DMS53 treated with DMSO at 0.1 percent for 48 hours (cell line): Measurements from ENCODE around the gene PTPRT.

ENCODE experiments used
- DNase-seq: peaks from one replicate; lab custom pipeline; 2025; ENCODE audit not compliant: unreplicated experiment; lab: John Stamatoyannopoulos, UW

The PTPRT gene

DNA sequence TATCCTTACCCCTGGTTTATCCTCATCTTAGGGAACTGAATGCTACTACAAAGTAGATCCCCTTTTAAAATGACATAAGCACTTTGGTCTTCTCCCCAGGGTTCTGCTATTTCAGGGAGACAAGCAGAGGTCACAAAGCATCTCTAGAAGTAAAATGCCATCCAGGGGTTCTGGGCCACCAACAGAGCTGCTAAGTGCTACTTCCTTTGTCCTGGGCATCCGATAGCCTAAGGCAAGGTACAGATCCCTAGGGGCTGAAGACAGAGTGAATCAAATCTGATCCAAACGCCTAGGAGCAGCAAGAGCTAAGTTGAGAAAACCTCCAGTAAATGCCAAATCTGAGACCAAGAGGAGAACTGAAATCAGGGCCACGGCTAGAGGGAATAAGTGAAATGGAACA is 161.2 kb downstream of the PTPRT start:
- DNase-seq: no peak

DNA sequence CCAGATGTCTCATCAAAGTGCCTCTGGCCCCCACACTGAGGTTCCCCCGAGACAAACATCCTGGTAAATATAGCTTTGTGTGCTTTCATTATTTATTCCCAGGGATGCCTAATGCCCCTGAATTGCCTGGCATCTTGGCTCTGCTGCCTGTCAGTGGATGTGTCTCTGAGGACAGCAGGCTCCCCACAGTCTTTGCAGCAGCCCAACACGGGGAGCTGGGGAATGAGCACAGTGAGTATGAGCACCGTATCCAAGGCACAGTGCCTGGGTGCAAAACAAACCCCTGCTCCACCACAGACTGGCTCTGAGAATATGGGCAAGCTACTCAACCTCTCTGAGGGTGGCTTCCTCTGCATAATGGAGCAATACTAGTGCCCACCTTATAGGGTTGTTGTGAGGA is 165.9 kb downstream of the PTPRT start:
- no peak for DNase-seq

DNA sequence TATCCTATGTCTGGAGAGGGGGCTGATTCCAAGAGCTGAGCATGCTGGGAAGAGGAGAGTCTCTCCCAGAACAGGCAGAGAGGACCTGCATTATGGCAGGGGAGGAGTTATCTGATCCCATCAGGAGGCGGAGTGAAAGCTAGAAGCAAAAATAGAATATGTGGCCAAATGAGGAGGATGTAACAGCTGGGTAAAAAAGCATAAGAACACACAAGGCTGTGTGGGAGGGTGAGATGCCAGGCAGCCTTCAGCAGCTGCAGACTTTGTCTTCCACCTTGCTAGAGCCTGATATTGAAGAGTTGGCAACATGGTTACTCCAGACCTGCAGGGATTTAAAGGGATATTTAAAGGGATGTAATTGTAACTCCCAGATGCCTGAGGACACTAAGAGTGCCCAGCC is 167.1 kb downstream of the PTPRT start:
- no peak for DNase-seq

DNA sequence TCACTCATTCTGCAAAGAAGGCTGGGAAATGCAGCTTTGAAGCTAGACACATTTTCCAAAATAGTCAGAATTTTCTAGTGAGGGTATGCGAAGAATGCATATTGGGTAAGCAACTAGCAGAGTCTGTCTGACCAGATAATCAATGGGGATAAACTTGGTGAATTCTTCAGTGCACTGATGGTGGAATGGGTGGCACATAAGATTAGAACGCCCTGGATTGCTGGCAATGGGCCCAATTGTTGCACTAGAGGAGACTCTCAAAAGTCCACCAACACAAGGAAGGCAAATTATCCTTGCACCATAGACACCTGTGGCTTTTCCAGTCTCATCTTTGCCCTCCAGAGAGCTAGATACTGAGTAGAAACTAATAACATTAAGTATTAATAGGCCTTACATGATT is 167.6 kb downstream of the PTPRT start:
- no peak for DNase-seq

DNA sequence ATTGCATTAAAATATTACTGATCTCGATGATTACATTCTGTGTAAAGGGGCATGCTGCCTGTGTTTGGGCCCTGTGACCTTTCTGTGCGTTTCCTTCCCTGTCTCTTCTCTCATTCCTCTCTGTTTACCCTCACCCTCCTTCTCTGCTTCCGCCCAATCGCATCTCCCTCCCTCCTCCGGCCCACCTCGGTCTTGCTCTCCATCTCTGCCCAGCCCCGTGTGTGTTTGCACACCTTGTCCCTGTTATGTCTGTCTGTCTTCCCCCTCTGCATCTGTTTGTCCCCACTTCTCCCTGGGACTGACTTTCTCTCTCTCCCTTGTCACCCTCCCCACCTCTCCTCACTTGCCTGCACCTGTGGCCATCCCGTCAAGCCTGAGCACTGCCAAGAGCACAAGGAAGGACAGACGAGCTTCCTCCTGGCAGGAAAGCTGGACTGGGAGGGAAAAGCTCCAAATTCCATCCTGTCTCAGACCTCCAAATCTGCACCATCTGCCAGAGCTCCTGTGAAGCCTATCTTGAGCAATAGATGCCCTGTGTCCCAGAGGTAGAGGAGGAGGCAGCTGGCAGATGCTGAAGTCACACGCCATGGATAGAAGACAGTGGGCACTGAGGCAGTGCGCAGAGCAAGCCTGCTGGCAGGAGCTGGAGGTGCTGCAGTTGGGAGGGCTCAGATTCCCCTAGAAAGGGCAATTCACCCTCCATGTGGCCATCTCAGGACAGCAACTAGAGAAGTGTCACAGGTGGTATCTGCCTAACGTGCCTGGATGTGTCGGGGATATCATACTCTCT is 172.3 kb downstream of the PTPRT start:
- no peak for DNase-seq

DNA sequence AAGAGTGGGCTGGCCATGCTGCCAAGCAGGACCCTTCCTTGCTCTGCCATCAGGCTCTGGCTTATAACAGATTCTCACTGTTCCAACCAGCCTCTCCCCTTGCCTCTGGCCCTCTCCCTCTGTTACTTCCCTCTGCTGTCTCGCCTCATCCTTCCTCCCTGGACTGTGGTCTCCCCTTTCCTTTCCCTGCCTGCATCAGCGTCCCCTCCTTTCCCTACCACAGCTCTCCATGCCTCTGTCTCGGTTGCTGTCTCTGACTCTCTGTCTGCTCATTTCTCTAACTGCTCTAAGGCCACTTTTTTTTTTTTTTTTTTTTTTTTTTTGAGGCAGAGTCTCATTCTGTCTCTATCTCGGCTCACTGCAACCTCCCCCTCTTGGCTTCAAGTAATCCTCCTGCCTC is 173.4 kb downstream of the PTPRT start:
- no peak for DNase-seq

DNA sequence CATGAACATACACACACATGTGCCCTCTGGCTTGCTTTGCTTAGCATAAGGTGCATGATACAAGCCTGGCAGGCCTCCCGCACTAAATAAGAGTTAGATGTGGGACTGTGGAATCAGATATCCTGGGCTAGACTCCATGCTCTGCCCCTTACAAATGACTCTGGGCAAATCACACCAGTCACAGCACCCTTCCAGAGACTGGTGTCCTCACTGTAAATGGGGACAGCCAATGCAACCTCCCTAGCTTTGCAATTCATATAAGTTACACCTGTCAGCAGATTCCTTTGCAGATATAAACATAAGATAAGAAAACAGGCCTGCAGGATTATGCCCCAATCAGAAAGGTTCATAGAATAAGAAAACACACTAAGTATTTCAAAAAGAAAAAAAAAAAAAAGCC is 174.1 kb downstream of the PTPRT start:
- no peak for DNase-seq

DNA sequence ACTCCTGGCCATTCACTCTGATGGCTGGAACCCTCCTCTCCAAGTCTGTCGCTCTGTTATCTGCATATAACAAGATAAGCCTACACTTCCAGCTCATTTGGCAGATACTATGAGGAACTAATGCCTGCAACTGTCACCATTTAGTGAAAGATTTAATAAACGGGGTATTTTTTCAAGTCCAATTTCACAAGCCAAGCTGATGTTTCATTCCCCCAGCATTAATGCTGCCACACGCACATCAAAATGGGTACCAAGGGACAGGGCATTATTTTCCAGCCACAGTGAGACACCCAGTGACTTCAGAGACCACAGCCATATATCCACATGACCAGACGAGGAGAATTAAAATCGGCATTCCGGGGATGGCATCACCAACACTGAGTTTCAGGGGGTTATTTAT is 175.5 kb downstream of the PTPRT start:
- DNase-seq: no peak

DNA sequence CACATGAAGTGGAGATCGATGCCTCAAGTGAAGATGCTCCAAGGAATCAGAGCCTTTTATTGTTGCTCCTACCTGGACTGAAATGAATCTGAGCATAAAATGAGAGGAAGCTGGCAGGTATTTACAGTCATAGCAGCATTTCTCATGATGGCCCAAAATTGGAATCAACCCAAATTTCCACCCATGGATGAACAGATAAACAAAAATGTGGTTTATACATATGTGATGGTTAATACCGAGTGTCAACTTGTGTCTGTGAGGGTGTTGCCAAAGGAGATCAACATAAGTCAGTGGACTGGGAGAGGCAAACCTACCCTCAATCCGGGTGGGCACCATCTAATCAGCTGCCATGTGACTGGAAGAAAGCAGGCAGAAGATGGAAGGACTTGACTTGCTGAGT is 178.2 kb downstream of the PTPRT start:
- DNase-seq: no peak

DNA sequence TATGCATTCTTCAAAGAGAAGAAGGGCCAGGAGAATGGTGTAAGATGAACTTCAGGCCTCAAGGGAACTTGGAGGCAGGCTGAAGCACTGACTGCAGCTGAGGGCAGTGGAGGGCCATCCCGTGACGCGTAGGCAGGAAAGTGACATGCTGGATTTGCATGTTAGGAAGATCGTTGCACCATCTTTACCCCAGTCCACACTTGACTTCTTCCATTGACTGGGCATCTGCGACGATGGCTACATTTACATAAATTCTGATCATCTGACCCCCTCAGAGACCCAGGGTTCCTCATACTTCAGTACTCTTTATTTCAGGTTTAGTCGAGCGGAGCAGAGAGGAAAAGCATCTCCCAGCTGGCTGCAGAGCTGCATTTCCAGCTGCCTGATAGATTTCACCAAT is 180.2 kb downstream of the PTPRT start:
- DNase-seq: no peak

DNA sequence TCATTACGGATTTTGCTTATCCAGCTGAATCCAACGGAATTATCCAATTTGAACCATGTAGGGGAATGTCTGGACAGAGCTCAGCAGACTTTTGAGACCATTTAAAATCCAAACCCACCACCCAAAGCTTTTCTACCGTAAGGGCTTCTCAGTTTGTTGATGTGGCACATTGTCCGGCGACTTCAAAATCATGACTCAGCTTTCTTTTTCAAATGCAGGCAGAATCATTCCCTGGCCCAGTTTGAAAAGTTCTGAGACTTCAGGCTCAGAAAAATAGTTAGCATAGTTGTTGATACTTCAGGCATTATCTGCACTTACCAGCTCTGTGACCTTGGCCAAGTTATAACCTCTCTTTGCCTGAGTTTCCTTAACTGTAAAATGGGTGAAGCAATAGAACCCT is 182.2 kb downstream of the PTPRT start:
- DNase-seq: no peak

DNA sequence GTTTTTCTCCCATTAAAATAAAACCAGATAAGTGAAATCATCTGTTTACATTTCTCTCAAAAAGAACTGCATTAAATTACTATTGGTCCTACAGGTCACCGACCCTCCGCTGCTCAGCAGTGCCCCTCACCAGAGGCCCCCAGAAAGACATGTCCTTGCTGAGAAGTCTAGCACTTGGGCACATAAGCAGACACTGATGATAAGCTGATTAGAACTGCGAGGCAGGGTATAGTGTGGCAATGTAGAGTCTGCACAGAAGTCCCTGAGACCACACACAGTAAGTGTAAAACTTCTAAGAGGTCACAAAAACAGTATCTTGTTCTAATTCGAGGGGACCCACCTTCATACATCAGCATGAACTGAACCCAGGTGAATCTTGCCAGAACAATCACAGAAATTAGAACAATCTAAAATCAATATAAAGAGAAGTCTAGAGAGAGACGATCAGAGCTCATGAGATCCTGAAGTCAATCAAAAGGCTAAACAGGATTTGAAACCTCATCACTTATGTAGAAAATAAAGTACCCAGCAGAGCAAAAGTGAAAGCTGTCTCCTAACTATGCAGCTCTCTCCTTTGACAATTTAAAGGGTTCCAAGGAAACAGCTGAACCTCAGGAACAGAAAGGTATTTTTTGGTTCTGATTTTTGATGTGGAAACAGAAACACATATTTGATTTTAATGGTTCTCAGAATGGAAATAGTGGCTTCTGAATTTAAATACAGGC is 182.9 kb downstream of the PTPRT start:
- DNase-seq: no peak

DNA sequence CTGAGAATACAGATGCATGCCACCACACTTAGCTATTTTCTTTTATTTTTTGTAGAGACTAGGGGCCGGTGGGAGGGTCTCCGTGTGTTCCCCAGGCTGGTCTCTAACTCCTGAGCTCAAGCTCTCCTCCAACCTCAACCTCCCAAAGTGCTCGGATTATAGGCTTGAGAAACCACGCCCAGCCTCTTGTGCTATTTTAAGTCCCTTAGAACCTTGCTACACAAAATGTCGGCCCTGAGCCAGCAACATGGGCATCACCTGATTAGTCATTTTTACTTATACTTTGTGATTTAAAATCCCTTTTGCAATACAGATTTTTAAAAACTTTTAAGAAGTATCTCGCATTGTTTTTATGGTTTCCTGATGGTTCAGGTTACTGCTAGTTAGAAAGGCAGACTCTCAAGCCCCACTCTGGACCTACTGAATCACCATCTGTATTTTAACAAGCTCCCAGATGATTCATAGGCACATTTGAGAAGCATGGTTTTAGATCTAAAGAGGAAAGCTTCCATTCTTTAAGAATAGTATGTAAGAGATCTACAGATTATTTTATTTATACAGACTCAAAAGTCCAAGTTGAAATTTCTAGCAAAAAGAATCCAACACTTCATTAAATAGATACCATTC is 186.3 kb downstream of the PTPRT start:
- DNase-seq: no peak

DNA sequence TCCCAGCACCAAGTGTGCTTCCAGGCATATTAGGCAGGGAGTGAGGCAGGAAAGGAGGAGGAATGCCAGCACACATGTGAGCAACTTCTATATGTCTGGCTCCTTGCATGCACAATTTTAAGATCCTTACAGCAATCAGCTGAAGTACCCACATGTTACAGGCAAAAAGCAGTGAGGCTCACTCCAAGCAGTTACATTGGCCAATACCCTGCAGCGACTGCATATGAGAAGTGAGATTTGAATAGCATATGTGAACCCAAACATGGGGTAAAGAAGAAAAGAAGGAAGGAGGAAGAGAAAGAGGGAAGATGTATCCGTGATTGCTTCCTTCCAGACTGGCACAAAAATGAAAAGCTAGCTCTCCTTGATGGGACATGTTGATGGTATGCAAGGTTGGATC is 193.6 kb downstream of the PTPRT start:
- DNase-seq: no peak

DNA sequence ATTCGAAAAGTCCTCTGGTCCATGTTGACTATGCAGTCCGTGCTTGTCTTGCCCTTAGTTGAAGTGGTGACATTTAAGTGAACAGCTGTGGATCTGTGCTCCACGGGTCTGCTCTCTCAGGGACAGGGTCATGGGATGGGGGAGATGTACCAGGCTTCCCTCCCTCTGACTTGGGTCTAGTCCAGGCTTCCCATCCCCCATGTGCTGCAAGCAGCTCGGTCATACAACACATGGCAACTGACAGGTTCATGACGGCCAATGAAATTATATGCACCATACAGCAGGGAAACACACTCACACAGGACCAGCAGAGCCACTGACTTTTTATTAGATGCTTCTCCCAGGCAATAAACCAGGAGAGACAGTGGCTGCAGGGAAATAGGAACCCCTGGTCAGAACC is 201.4 kb downstream of the PTPRT start:
- no peak for DNase-seq

DNA sequence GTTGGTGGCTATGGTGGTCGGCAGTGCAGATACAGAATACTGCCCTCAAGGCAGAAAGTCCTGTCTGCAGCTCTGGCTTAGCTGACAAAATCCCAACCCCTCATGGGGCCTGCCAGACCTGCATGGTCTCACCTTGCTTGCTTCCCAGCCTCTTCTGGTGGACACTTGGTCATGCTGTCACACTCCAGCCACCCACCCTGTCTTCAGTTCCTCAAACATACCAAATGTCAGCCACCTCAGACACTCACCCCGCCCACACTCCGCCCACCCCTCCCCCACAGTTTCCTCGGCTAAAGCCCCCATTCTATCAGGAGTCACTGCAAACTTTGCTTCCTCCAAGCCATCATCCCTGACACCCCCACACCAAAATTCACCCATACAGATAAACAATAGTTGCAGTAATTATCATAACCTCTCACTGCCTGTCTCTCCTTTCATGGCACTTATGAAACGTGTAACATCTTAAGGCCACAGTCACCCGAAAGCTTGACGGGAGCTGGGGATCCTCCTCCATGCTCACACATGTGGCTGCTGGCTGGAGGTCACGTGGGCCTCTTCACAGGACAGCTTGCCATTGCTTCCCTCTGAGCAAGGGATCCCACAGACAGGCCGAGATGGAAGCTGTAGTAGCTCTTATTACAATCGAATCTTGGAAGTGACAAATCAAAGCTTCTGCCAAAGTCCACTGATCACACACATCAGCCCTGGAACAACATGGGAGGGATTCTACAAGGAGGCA is 202.2 kb downstream of the PTPRT start:
- DNase-seq: no peak

DNA sequence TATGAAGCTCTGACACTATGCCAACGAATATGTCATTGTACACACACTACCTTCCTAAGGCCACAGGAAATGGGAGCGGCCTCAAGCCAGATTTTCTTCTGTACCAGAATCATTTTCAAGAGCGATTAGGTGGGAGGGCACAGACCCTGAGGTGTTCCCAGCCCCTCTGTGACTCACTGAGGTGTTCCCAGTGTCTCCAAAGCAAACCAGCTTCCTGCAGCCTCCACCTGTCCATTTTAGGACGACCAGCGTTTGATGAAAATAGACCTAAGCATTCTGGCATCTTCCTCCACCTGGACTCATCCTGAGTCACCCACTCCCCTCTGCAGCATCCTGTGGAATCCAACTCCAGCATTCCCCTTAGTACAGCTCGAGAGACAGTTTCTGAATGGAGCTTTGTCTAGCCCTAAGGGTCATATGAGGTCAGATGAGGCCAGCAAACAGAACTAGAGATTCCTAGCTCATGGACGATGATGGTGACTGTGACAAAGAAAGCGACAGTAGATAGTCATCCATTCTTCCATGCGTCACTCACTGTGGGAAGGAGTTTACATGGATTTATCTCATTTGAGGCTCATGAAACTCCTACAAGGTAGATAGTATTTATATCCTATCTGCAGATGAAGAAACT is 203.4 kb downstream of the PTPRT start:
- DNase-seq: no peak

DNA sequence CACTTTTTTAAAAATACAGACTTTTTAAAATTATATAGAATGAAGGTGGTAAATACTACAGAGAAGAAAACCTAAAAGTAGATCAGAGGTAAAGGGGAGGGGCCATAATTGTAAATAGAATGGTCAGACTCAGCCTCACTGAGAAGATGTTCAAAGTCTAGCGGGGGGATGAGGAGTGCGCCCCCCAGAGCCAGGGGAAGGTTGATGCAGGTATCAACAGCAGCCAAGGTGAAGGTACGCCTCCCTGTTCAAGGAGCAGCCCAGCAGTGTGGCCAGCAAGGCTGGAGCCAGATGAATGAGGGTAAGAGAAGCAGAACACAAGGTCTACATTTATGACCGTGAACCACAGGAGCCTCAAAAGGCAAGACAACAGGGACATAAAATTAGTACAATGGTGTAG is 204.1 kb downstream of the PTPRT start:
- no peak for DNase-seq

DNA sequence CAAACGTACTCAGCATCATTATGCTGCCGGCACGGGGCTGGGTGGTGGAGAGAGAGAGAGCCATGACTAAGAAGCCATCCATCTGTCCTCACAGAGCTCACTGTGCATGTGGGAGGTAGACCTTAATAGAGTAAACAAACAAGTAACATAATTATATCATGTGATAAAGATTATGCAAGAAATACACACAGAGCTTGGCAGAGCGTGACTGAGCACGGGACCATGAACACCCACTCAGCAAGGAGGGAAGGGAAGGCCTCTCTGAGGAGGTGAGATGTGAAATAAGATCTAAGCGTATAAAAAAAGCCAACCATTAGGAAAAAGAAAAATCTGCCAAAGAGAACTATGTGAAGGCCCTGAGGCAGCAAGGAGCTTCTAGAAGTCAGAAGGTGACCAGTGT is 207.5 kb downstream of the PTPRT start:
- DNase-seq: no peak

DNA sequence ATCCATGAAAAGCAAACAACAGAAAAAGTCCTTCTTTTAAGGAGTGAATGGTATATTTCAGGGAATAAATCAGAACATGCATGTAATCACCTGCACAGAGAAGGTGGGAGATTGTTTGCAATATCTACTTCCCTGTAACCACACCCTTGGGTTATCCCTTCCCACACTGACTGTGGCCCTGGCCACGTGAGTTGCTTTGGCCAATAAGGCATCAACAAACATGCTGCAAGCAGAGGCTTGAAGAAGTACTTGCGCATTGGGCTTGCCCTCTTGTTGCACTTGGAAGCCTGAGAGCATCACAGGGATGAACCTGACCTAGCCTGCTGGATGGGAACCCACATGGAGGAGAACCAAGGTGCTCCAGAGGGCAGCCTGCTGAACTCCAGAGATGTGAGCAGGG is 208.5 kb downstream of the PTPRT start:
- no peak for DNase-seq

DNA sequence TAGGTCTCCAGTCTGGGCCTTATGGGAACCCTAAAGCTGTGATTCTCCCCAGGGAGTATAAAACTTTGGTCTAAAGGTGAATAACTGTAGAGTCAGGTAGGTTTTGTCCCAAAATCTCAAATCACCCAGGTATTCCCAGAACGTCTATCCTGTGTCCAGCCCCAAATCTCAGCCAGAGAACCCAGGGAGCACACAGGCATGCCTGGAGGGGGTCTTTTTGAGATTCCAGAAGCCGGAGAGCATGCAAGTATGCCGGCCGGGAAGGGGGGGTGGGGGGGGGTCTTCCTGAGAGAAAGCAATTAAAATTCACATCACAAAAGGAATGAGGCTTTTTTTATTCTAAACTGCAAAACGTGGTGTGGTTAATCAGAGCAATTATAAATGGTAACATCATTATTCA is 210.0 kb downstream of the PTPRT start:
- no peak for DNase-seq
